Activated B cell treated with CpG ODN at 0.5 μM for 24 hours (primary cell): ENCODE data around the gene CACNB4. TPM values are rescaled to one million over a fixed set of nuclear protein-coding genes. Genes with fewer than 3 reads are reported as not detected.

ENCODE experiments used
- ATAC-seq: fragments of 200-7000 bp; cut with Tn5 transposase; one replicate; pipeline ENCODE4 v1.10.0; 2021; ENCODE audit warnings: low read depth, mild to moderate bottlenecking, moderate library complexity
- CTCF ChIA-PET: fragments of 350-600 bp; sonication (Branson Sonifier 250); formaldehyde crosslinking; loops from one replicate; lab custom pipeline; 2021; ENCODE audit warnings: antibody characterized with exemption; lab: Charles Lee
- POLR2A ChIA-PET: fragments of 350-600 bp; sonication (Branson Sonifier 250); formaldehyde crosslinking; loops from one replicate; lab custom pipeline; 2021; ENCODE audit warnings: antibody characterized with exemption; lab: Charles Lee
- DNase-seq: peaks from one replicate; pipeline ENCODE4 v3.0.0; 2022
- H3K27ac Mint-ChIP-seq: one replicate; pipeline ENCODE4 v1.8.0; 2020; ENCODE audit warnings: mixed read lengths
- H3K27me3 Mint-ChIP-seq: one replicate; pipeline ENCODE4 v1.8.0; 2021; ENCODE audit warnings: mixed read lengths
- H3K36me3 Mint-ChIP-seq: one replicate; pipeline ENCODE4 v1.8.0; 2021; ENCODE audit warnings: low read depth, mixed read lengths
- H3K4me1 Mint-ChIP-seq: one replicate; pipeline ENCODE4 v1.8.0; 2021; ENCODE audit warnings: mixed read lengths
- H3K4me3 Mint-ChIP-seq: one replicate; pipeline ENCODE4 v1.8.0; 2020; ENCODE audit warnings: mild to moderate bottlenecking, mixed read lengths
- H3K9me3 Mint-ChIP-seq: one replicate; pipeline ENCODE4 v1.8.0; 2020; ENCODE audit warnings: mixed read lengths
- CTCF ChIP-seq: fragments of 200-600 bp; IDR thresholded peaks from one replicate; pipeline ENCODE4 v1.8.0; 2022; ENCODE audit warnings: antibody characterized with exemption, mild to moderate bottlenecking
- intact Hi-C: fragments of 100-400 bp; cut with micrococcal nuclease; formaldehyde crosslinking; loops from one replicate; pipeline ENCODE4 v1.15.1; 2024
- total RNA-seq: library from RNA; stranded (reverse); gene quantifications from 2 replicates; pipeline ENCODE4 v1.2.3, GENCODE V29; 2022

Gene CACNB4
- total RNA-seq, 1 donor from 2014 or later, result 0.86 TPM

GRCh38 chr2:152088006-152088405 lies 10.8 kb downstream of the CACNB4 start:
- Mint-ChIP-seq H3K27ac (no peak overlapping the region), H3K36me3 (no peaks in the 10 kb centered on the region), H3K27me3 (no peaks in the 10 kb centered on the region), H3K9me3 (no peaks in the 10 kb centered on the region), H3K4me1 (no peaks in the 10 kb centered on the region), H3K4me3 (no peak overlapping the region)
- intact Hi-C loops, result no loop called here
- DNase-seq, result no peak
- no peak for TF ChIP-seq CTCF
- POLR2A ChIA-PET, result no interaction called here
- no peak for ATAC-seq
- CTCF ChIA-PET, result no interaction called here

- Mint-ChIP-seq H3K4me3 (no peak overlapping the region), H3K27ac (no peak overlapping the region), H3K36me3 (no peaks in the 10 kb centered on the region), H3K4me1 (no peaks in the 10 kb centered on the region), H3K27me3 (no peaks in the 10 kb centered on the region), H3K9me3 (no peaks in the 10 kb centered on the region)
- DNase-seq (no peak), ATAC-seq (no peak)
- POLR2A ChIA-PET, result no interaction called here
- intact Hi-C loops, result no loop called here
- CTCF ChIA-PET, result no interaction called here
- no peak for TF ChIP-seq CTCF
Observed at GRCh38 chr2:152086231-152086630, 12.6 kb downstream of the CACNB4 start.

DNA sequence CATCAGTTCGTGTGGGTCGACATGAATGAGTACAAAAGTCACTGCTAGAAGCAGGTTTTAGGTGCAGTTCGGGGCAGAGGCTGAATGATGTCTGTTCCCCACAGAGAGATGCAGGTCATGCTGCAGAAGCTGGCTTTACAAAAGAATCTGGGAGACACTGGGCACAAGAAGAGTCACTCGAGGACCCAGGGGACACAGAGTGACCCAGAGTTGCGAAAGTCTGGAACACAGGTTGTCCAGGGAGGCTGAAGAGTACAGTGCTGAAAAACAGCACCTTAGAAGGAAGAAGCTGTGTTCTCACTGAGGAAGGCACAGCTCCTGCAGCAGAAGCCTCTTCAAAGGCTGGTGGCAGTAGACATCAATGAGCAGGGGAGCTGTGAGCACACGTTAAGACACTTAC lies 14.8 kb downstream of the CACNB4 start:
- no peaks in the 10 kb centered on the region for H3K36me3 Mint-ChIP-seq
- no peaks in the 10 kb centered on the region for H3K27me3 Mint-ChIP-seq
- H3K4me3 Mint-ChIP-seq, result no peak overlapping the region
- ChIA-PET POLR2A (no interaction called here), CTCF (no interaction called here)
- no peak for TF ChIP-seq CTCF
- no peak overlapping the region for H3K27ac Mint-ChIP-seq
- no peaks in the 10 kb centered on the region for H3K4me1 Mint-ChIP-seq
- intact Hi-C loops, result no loop called here
- DNase-seq (no peak), ATAC-seq (no peak)
- H3K9me3 Mint-ChIP-seq, result no peaks in the 10 kb centered on the region

- no peaks in the 10 kb centered on the region for H3K36me3 Mint-ChIP-seq
- ChIA-PET CTCF (no interaction called here), POLR2A (no interaction called here)
- no peak overlapping the region for H3K4me3 Mint-ChIP-seq
- H3K27ac Mint-ChIP-seq, result no peak overlapping the region
- no peak for DNase-seq
- intact Hi-C loops, result no loop called here
- no peak for TF ChIP-seq CTCF
- no peaks in the 10 kb centered on the region for H3K9me3 Mint-ChIP-seq
- ATAC-seq, result no peak
- H3K4me1 Mint-ChIP-seq, result no peaks in the 10 kb centered on the region
- no peaks in the 10 kb centered on the region for H3K27me3 Mint-ChIP-seq
Observed at GRCh38 chr2:152083202-152083875, 15.5 kb downstream of the CACNB4 start.

GRCh38 chr2:152078662-152079061 lies 20.2 kb downstream of the CACNB4 start:
- no peaks in the 10 kb centered on the region for H3K36me3 Mint-ChIP-seq
- DNase-seq (no peak), ATAC-seq (no peak)
- CTCF ChIA-PET, result no interaction called here
- POLR2A ChIA-PET, result no interaction called here
- intact Hi-C loops, result no loop called here
- H3K27ac Mint-ChIP-seq, result no peak overlapping the region
- H3K4me1 Mint-ChIP-seq, result no peaks in the 10 kb centered on the region
- no peak overlapping the region for H3K4me3 Mint-ChIP-seq
- H3K27me3 Mint-ChIP-seq, result no peaks in the 10 kb centered on the region
- H3K9me3 Mint-ChIP-seq, result no peaks in the 10 kb centered on the region
- no peak for TF ChIP-seq CTCF
